HUES6 (cell line): ENCODE measurements around the gene L2HGDH.

ENCODE experiments used
- H3K27ac ChIP-seq: 2 replicates; pipeline ENCODE4 v1.7.0; 2013; ENCODE audit warnings: low read depth, mild to moderate bottlenecking, low read length, inconsistent platforms
- H3K27me3 ChIP-seq: 2 replicates; pipeline ENCODE4 v1.6.1; 2013; ENCODE audit warnings: low read length; ENCODE audit not compliant: control insufficient read depth, insufficient read depth
- H3K36me3 ChIP-seq: 2 replicates; pipeline ENCODE4 v1.6.1; 2013; ENCODE audit warnings: low read length; ENCODE audit not compliant: control insufficient read depth, insufficient read depth
- H3K4me1 ChIP-seq: 2 replicates; pipeline ENCODE4 v1.6.1; 2013; ENCODE audit warnings: low read length; ENCODE audit not compliant: control insufficient read depth, insufficient read depth
- H3K4me3 ChIP-seq: 2 replicates; pipeline ENCODE4 v1.5.1; 2013; ENCODE audit warnings: low read depth, low read length
- H3K9ac ChIP-seq: one replicate; pipeline ENCODE4 v1.6.1; 2013; ENCODE audit warnings: mild to moderate bottlenecking, low read length
- H3K9me3 ChIP-seq: 2 replicates; pipeline ENCODE4 v1.6.1; 2013; ENCODE audit warnings: low read depth, low read length; ENCODE audit not compliant: control insufficient read depth, insufficient read depth

The L2HGDH gene

DNA sequence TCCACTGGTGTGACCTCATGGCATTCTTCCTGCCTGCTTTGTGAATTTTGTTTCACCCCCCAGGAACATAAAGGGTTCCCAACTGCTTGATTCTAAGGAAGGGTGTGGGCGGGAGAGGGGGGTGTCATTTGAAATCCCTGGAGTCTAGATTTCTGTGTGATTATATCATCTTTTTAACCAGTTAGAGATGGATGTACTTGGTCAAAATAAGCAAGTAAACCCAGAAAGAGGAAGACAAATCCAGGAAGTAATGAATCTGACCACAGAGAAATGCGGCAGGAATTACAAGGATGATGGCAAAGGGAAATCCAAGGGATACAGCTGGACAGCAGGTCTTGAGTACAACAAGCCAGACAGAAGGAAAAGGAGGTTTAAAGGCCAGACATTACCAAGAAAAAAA lies 38.9 kb upstream of the L2HGDH start:
- Histone ChIP-seq H3K4me3 (no peak overlapping the region), H3K9ac (no peak overlapping the region), H3K4me1 (peaks cover 9% of the 10 kb centered on the region; the same call in 1 of the 2 replicates), H3K27ac (no peak overlapping the region), H3K9me3 (no peaks in the 10 kb centered on the region), H3K36me3 (no peaks in the 10 kb centered on the region), H3K27me3 (no peaks in the 10 kb centered on the region)

DNA sequence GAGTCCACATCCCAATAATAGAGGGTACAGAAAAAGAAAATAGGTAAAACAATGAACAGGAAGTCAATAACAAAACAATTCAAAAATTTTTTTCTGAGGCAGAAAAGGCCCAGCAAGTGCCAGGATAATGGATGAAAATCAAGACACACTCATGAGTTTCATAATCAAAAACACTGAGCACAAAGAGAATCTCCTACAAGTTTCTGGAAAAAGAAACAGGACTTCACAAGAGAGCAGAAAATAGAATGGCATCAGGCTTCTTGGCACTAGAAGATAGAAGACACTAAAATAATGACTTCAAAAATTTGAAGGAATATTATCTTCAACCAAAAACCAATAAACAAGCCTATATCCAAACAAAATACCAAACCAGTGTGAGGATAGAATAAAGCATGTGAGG lies 36.9 kb upstream of the L2HGDH start:
- Histone ChIP-seq H3K36me3 (no peaks in the 10 kb centered on the region), H3K9ac (no peak overlapping the region), H3K4me1 (peaks cover 9% of the 10 kb centered on the region; the same call in 1 of the 2 replicates), H3K27ac (no peak overlapping the region), H3K4me3 (no peak overlapping the region), H3K27me3 (no peaks in the 10 kb centered on the region), H3K9me3 (no peaks in the 10 kb centered on the region)

DNA sequence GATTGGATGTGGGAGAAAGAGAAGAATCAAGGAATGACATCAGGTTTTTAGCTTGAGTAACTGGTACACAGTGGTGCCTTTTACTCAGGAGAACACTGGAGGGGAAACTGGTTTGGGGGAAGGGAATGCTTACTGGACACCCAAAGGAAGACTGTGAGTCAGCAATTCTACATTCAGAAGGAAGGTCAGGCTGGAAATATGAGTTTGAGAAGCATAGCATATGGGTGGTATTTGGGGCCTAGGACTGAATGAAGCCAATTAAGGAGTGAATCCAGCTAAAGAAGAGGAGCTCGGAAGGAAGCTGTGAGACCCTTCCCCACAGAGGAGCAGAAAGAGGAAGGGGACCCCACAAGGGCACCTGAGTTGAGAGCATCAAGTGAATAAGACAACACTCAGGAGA lies 35.5 kb upstream of the L2HGDH start:
- no peak overlapping the region for H3K27ac ChIP-seq
- H3K36me3 ChIP-seq = no peaks in the 10 kb centered on the region
- no peak overlapping the region for H3K9ac ChIP-seq
- H3K9me3 ChIP-seq = no peaks in the 10 kb centered on the region
- peaks cover 14% of the 10 kb centered on the region; the same call in 1 of the 2 replicates for H3K4me1 ChIP-seq
- H3K4me3 ChIP-seq = no peak overlapping the region
- no peaks in the 10 kb centered on the region for H3K27me3 ChIP-seq

DNA sequence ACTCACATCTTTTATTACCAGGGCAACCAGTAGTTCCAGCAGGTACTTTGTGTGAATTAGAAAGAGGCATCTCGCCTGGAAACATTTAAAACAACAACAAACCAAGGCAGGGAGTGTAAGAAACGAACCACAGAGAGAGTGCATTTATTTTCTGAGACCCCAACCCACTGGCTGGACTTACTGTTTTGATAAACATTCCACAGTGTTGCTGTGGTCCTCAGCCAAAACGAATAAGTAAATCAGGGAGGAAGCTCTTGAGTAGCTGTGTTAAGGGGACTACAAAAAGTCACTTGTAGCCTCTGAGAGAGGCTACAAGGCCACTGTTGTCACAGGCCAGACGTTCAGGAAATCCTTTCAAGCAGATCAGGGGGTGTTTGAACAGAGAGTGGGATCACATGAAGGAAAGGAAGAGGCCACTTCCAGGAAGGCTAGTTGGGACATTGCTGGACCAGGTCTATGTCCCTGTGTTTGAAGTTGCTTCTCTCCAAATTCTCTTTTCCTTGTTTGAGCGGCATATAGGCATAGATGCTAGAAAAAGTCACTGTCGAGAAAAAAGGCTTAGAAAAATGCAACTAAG lies 33.9 kb upstream of the L2HGDH start:
- H3K9me3 ChIP-seq = no peaks in the 10 kb centered on the region
- no peak overlapping the region for H3K4me3 ChIP-seq
- H3K9ac ChIP-seq = no peak overlapping the region
- H3K36me3 ChIP-seq = no peaks in the 10 kb centered on the region
- no peaks in the 10 kb centered on the region for H3K27me3 ChIP-seq
- H3K4me1 ChIP-seq = peaks cover 16% of the 10 kb centered on the region; the same call in 1 of the 2 replicates
- no peak overlapping the region for H3K27ac ChIP-seq

DNA sequence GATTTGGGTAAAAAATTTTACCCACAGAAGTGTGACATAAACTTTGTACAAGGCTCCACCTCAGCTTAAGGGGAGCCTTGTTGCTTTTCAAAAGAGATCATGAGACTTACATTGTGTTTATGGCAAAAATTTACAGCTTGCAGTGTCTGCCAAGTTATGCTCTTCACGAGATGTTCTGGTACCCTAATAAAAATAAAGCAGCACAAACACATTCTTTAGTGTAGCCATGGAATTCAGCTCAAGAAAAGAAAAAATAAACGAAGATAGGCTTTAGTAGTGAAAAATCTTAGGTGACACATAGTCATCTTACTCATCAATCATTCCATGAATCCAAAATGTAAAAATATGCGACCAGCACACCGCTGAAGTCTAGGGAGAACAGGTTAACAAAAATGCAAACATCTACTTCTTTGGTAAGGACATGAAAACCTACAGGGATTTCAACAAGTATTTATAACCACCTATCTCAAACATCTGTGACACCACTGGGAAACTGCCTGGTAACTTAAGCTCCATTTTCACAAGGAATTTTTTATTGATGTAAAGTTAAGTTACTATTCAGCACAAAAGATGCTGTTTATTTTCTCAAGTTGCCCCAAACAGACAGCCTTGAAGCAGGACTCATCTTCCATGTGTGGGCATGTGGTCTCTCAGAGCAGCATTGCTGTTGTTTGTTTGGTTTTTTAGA lies 33.0 kb upstream of the L2HGDH start:
- Histone ChIP-seq H3K4me1 (peaks cover 19% of the 10 kb centered on the region; the same call in 1 of the 2 replicates), H3K27ac (no peak overlapping the region), H3K9ac (no peak overlapping the region), H3K4me3 (no peak overlapping the region), H3K9me3 (no peaks in the 10 kb centered on the region), H3K36me3 (no peaks in the 10 kb centered on the region), H3K27me3 (no peaks in the 10 kb centered on the region)

DNA sequence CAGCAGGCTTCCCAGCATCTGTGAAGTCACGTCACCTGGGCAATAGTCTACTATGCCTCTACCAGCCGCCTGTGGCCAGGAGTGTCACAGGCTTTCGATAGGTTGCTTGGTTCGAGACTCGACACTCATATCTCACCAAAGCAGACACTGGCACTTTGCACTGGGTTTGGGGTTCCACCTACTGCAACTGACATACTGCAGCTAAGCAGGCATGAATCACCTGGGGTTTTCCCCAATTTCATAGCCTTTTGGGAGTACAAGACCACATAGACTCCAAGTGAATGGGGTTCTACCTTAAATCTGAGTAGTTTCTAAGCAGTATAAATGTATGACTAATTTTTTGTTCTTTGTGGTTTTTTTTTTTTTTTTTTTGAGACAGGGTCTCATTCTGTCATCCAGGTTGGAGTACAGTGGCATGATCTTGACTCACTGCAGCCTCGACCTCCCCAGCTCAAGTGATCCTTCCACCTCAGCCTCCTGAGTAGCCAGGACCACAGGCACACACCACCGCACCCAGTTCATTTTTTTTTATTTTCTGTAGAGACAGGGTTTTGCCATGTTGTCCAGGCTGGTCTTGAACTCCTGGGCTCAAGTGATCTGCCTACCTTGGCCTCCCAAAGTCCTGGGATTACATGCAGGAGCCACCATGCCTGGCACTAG lies 32.2 kb upstream of the L2HGDH start:
- Histone ChIP-seq H3K27ac (no peak overlapping the region), H3K9me3 (no peaks in the 10 kb centered on the region), H3K4me1 (peaks cover 19% of the 10 kb centered on the region; the same call in 1 of the 2 replicates), H3K36me3 (no peaks in the 10 kb centered on the region), H3K27me3 (no peaks in the 10 kb centered on the region), H3K9ac (no peak overlapping the region), H3K4me3 (no peak overlapping the region)

DNA sequence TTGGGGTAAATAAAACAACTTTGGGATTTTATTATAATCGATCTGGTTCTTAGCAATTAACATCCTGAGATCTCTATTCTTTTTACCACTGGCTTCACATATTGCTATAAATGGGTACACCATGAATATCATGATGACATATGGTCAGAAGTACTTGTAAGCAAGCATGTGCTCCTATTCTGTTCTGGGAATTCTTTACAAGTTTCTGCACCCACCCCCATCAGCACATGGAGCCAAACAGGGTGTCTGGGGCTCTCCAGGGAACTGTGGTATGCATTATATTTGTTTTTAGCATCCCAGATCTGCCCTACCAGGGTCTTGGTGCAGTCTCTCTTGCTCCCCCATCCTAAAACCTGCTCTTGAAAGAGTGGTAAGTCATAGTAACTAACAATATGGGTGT lies 31.4 kb upstream of the L2HGDH start:
- H3K27me3 ChIP-seq = no peaks in the 10 kb centered on the region
- no peak overlapping the region for H3K27ac ChIP-seq
- no peaks in the 10 kb centered on the region for H3K9me3 ChIP-seq
- no peaks in the 10 kb centered on the region for H3K36me3 ChIP-seq
- peaks cover 19% of the 10 kb centered on the region; the same call in 1 of the 2 replicates for H3K4me1 ChIP-seq
- H3K4me3 ChIP-seq = no peak overlapping the region
- no peak overlapping the region for H3K9ac ChIP-seq

DNA sequence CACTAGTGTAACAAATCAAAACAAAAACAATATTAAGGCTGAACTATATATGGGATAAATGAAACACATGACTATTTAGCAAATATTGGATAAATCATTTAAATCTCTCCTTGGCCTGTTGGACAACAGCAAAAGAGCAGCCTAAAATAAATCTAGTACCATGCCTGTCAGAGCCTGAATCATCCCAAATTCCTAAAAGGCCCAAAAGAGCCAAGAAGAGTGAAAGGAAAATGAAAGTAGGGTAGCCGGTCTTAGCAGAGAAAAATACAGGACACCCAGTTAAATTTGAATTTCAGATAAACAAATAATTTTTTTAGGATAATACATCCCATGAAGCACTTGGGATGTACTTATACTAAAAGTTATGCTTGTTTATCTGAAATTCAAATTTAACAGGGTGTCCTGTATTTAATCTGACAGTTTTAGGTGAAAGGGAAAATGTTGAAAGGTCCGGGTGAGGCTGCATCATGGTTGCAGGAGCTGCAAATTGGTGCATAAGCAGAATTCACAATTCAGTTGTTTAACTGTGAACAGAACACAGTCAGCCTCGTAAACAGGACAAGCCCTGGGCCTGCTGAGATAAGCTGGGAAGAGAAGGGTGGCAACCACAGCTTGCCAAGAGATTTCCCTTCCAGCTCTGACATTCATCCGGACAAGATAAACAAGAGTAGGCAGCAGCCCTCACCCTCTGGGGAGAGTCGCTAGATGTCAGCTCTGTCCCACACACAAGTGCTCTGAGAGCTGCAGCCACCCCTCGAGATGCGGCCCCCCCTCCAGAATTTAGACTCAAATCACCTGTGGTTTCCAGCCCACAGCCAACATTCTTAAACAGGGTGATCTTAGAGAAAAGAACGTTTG lies 30.4 kb upstream of the L2HGDH start:
- peaks cover 13% of the 10 kb centered on the region; the same call in 1 of the 2 replicates for H3K4me1 ChIP-seq
- H3K27me3 ChIP-seq = no peaks in the 10 kb centered on the region
- no peaks in the 10 kb centered on the region for H3K36me3 ChIP-seq
- H3K9ac ChIP-seq = no peak overlapping the region
- no peaks in the 10 kb centered on the region for H3K9me3 ChIP-seq
- H3K4me3 ChIP-seq = no peak overlapping the region
- no peak overlapping the region for H3K27ac ChIP-seq

DNA sequence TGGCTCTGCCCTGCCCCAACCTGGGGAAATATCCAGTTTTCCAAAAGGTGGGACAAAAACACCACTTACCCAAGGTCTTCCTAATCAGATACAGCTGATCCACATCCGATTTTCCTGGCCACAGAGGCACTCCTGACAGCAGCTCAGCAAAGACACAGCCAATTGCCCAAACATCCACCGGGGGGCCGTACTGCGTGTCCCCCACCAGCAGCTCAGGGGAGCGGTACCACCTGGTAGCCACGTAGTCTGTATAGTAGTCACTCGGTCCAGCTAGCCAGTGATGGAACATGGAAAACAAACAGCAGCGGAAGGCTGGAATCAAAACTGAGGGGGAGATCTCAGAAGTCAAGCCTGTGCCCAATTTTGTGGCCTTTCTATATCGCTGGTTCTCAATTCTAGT lies 28.9 kb upstream of the L2HGDH start:
- Histone ChIP-seq H3K9ac (no peak overlapping the region), H3K27ac (no peak overlapping the region), H3K9me3 (no peaks in the 10 kb centered on the region), H3K27me3 (no peaks in the 10 kb centered on the region), H3K4me3 (no peak overlapping the region), H3K4me1 (peaks cover 16% of the 10 kb centered on the region), H3K36me3 (no peaks in the 10 kb centered on the region)

DNA sequence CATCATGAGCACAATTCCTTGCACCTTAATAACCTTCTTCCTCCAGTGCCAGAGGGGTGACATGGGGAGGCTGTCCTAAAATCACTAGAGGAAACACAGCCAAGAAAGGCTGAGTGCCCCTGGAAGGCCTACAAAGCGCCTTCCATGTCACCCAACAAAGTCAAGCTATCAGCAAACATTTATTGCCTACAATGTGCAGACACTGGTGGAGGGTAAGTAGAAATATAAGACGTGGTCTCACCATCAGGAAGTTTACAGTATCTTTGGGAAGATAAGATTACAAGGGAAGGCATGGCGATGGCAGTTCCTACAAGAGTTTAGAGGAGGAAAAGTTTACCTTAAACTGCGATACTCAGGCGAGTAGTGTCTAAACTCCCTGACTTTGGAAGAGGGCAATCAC lies 28.0 kb upstream of the L2HGDH start:
- Histone ChIP-seq H3K4me1 (peaks cover 23% of the 10 kb centered on the region), H3K9me3 (no peaks in the 10 kb centered on the region), H3K27me3 (no peaks in the 10 kb centered on the region), H3K9ac (no peak overlapping the region), H3K36me3 (no peaks in the 10 kb centered on the region), H3K4me3 (no peak overlapping the region), H3K27ac (no peak overlapping the region)
